ENCODE data around the gene FCHSD1. TPM values are rescaled to one million over a fixed set of nuclear protein-coding genes. Genes with fewer than 3 reads are reported as not detected.
A peak's percentile ranks its signal among the peaks of the same experiment; 100 is the strongest.

Gene FCHSD1
- polyA plus RNA-seq, 1 of the 3 experiments (the other 2 are of a cell fraction) = 49.2 TPM

DNA sequence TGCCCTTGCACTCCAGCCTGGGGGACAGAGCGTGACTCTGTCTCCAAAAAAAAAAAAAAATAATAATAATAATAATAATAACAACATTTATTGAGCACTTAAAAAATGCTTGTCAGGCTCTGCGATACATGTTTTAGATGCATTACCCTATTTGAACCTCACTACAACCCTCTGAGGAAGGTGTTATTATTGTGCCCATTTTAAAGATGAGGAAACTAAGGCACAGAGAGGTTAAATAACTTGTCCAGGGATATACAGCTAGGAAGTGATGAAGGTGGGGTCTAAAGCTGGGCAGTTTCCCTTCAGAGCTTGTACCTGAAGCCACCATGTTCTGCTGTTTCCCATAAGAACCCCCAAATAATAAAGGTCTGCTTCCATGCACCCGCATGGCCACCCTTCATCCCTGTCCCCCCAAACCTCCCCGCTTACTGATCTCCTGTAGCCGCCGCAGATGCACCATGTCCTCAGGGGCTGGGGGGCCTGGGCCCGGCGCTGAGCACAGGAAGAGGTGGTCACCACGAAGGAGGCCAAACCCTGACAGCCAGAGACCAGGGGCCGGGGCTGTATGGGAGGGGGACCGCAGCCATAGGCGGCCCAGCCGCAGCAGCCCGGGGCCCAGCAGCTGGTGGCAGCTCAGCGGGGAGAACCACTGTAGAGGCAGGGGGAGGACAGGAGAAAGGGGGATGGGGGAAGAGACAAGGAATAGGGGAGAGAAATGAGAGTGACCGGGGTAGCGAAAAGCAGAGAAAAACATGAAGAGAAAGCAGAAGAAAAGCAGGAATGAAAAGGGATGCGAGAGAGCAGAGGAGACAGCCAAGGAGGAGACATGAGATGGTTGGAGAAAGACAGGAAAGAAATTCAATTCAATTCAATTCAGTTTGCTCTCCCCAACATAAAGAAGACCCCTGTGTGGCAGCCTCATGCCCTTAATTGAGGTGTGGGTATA, 15.1 kb upstream of the FCHSD1 start:
- Histone ChIP-seq H3K9me3 (no peaks in the 10 kb centered on the region), H3K27ac (ENCODE audit: low read depth in 2 of 2, low read length in 1 of 2) (no peak overlapping the region), H3K36me3 (replicated peaks in 1 of 2; ENCODE audit: control insufficient read depth in 1 of 2, insufficient read depth in 2 of 2, low read length in 1 of 2) (peaks cover 17 to 34% of the 10 kb centered on the region in 2 experiments), H3K27me3 (ENCODE audit: insufficient read depth) (no peaks in the 10 kb centered on the region), H3F3A (replicated peaks; ENCODE audit: insufficient read depth) (peaks cover 6% of the 10 kb centered on the region), H3K9me2 (no peaks in the 10 kb centered on the region), H3K79me2 (ENCODE audit: insufficient read depth) (no peaks in the 10 kb centered on the region), H3K4me1 (ENCODE audit: control insufficient read depth in 1 of 2, insufficient read depth in 2 of 2, low read depth in 1 of 2, low read length in 1 of 2) (no peaks in the 10 kb centered on the region; a peak in 1 of 4 replicates), H3K9ac (no peak overlapping the region), H3K4me2 (no peak overlapping the region), H2AFZ (ENCODE audit: low read depth) (no peak overlapping the region), H4K20me1 (ENCODE audit: insufficient read depth) (no peaks in the 10 kb centered on the region), H3K4me3 (ENCODE audit: low read depth in 2 of 2, low read length in 1 of 2) (no peak overlapping the region)
- POLR2A ChIA-PET = no interaction called here
- WGBS (ENCODE audit: low lambda C conversion rate) = 93% methylated on average over 18 of the region's 18 CpGs
- TF ChIP-seq TAF1 (IDR thresholded peaks at IDR 0.05; ENCODE audit: borderline replicate concordance, low read depth, low read length) (no peak), MEF2A (IDR thresholded peaks at IDR 0.05; ENCODE audit: borderline replicate concordance, low read depth) (no peak), RXRA (IDR thresholded peaks at IDR 0.05; ENCODE audit: borderline replicate concordance, low read depth) (no peak), FOXM1 (IDR thresholded peaks at IDR 0.05; ENCODE audit: low read depth) (no peak), SIN3A (IDR thresholded peaks at IDR 0.05; ENCODE audit: borderline replicate concordance, low read depth, low read length) (no peak), YY1 (IDR thresholded peaks at IDR 0.05; ENCODE audit: low read depth) (no peak), FOSL2 (IDR thresholded peaks at IDR 0.05; ENCODE audit: borderline replicate concordance, low read depth) (no peak)
- TF ChIP-seq, protein P1, sequence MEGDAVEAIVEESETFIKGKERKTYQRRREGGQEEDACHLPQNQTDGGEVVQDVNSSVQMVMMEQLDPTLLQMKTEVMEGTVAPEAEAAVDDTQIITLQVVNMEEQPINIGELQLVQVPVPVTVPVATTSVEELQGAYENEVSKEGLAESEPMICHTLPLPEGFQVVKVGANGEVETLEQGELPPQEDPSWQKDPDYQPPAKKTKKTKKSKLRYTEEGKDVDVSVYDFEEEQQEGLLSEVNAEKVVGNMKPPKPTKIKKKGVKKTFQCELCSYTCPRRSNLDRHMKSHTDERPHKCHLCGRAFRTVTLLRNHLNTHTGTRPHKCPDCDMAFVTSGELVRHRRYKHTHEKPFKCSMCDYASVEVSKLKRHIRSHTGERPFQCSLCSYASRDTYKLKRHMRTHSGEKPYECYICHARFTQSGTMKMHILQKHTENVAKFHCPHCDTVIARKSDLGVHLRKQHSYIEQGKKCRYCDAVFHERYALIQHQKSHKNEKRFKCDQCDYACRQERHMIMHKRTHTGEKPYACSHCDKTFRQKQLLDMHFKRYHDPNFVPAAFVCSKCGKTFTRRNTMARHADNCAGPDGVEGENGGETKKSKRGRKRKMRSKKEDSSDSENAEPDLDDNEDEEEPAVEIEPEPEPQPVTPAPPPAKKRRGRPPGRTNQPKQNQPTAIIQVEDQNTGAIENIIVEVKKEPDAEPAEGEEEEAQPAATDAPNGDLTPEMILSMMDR (IDR thresholded peaks at IDR 0.05) = no peak
- DNase-seq = no peak
- CTCF ChIA-PET = interaction anchor here (0.6 to 3.4 kb wide), 14 partner anchors 14 to 332 kb away, joined by 3 to 55 read pairs (median 5); partner anchors contain the start of genes DIAPH1, FCHSD1, PCDH1 and PCDH12

DNA sequence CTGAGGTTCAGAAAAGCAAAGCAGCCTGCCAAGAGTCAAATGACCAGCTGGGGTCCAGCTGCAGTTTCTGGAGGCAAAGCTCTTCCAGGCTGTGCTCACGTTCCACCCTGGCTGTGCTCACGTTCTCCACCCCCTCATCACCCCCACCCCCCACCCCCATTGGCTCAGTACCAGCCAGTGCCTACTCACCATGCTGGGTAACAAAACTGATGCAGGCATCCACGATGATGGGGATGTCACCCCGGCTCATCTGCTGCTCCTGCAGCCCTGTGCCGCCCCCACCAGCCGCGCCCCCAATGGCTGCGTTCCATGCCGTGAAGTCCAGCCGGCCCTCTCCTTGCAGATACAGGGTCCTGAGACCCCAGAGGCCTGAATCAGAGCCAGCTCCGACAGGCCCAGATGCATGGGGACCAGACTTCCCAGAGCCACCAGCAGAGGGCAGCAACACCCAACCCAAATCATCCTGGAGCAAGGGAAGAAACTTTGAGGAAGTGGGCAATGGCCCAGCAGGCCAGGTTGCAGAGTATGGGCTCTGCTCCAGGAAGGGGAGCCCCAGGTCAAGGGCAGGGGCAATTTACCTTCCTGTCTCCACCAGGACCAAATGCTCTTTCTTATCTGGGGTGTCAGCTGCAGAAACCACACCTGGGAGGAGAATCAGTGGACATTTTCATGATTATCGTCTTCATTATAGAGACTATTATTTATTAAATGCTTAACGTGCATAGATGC, 13.7 kb upstream of the FCHSD1 start:
- ChIA-PET CTCF (interaction anchor here (0.6 to 3.4 kb wide), 42 partner anchors 8 to 333 kb away, joined by 3 to 55 read pairs (median 4); partner anchors contain the start of genes DIAPH1, FCHSD1, PCDH1 and PCDH12), POLR2A (interaction anchor here (1.2 kb wide), 1 partner anchor 16 kb away, joined by 5 read pairs; no protein-coding TSS in a partner anchor)
- H3K79me2 ChIP-seq (ENCODE audit: insufficient read depth) = no peaks in the 10 kb centered on the region
- H3F3A ChIP-seq (replicated peaks; ENCODE audit: insufficient read depth) = peaks cover 6% of the 10 kb centered on the region
- H3K4me1 ChIP-seq (ENCODE audit: control insufficient read depth in 1 of 2, insufficient read depth in 2 of 2, low read depth in 1 of 2, low read length in 1 of 2) = no peaks in the 10 kb centered on the region; a peak in 1 of 4 replicates
- H3K9me2 ChIP-seq = no peaks in the 10 kb centered on the region
- H3K9ac ChIP-seq = no peak overlapping the region
- H3K27me3 ChIP-seq (ENCODE audit: insufficient read depth) = no peaks in the 10 kb centered on the region
- no peak overlapping the region for H3K4me2 ChIP-seq
- no peak overlapping the region for H2AFZ ChIP-seq (ENCODE audit: low read depth)
- DNase-seq = peak; percentile 90
- no peak overlapping the region; a peak in 1 of 4 replicates for H3K4me3 ChIP-seq (ENCODE audit: low read depth in 2 of 2, low read length in 1 of 2)
- no peaks in the 10 kb centered on the region for H3K9me3 ChIP-seq
- peaks cover 20 to 33% of the 10 kb centered on the region in 2 experiments for H3K36me3 ChIP-seq (replicated peaks in 1 of 2; ENCODE audit: control insufficient read depth in 1 of 2, insufficient read depth in 2 of 2, low read length in 1 of 2)
- no peak overlapping the region for H3K27ac ChIP-seq (ENCODE audit: low read depth in 2 of 2, low read length in 1 of 2)
- TF ChIP-seq JUND (IDR thresholded peaks at IDR 0.05) (no peak), USF2 (IDR thresholded peaks at IDR 0.05; ENCODE audit: borderline replicate concordance, low read depth, low read length) (no peak), RAD21 (IDR thresholded peaks at IDR 0.05; ENCODE audit: low read length) (peak; percentile 83), MXI1 (IDR thresholded peaks at IDR 0.05; ENCODE audit: low read depth, low read length) (no peak), ELF1 (IDR thresholded peaks at IDR 0.05) (peak; percentile 52; the same call in 1 of the 2 replicates), POLR2AphosphoS5 (IDR thresholded peaks at IDR 0.05; ENCODE audit: low read depth, low read length) (no peak), SMC3 (IDR thresholded peaks at IDR 0.05; ENCODE audit: low read depth, low read length) (peak; percentile 67)
- TF ChIP-seq, protein P1 (IDR thresholded peaks at IDR 0.05) = peak; percentile 89
- no peaks in the 10 kb centered on the region for H4K20me1 ChIP-seq (ENCODE audit: insufficient read depth)
- 48% methylated on average over 8 of the region's 13 CpGs for WGBS (ENCODE audit: low lambda C conversion rate)
